H7 (cell line): ENCODE data around the gene WWC2. TPM values are rescaled to one million over a fixed set of nuclear protein-coding genes. Genes with fewer than 3 reads are reported as not detected.
"Not testable (repeated sequence)": the region's sequence is repeated elsewhere in the genome, so short reads cannot be mapped to it uniquely, and the experiment has no call there.

Experiments
- DNase-seq: peaks from one replicate; pipeline ENCODE4 v3.0.0; 2012
- H3K27me3 ChIP-seq: 2 replicates; pipeline ENCODE4 v1.6.0; 2011; ENCODE audit warnings: mild to moderate bottlenecking, low read length; ENCODE audit not compliant: control insufficient read depth, insufficient read depth
- H3K36me3 ChIP-seq: replicated peaks from 2 replicates; pipeline ENCODE4 v1.5.1; 2011; ENCODE audit warnings: low read length; ENCODE audit not compliant: control insufficient read depth, insufficient read depth
- H3K4me3 ChIP-seq: 2 replicates; pipeline ENCODE4 v1.5.1; 2011; ENCODE audit warnings: low read depth, mild to moderate bottlenecking, control low read depth, low read length, moderate library complexity; ENCODE audit not compliant: insufficient read depth
- total RNA-seq: library from RNA; depleted of rRNA; stranded (reverse); fragments of >200 nt; shearing (Covaris generic); gene quantifications from 2 replicates; pipeline ENCODE4 v1.2.3, GENCODE V29; 2014

WWC2 gene
- total RNA-seq, 1 experiment from 2014 or later: 28.7 TPM

- DNase-seq: peak; percentile 39
- H3K4me3 ChIP-seq: no peak overlapping the region
- H3K27me3 ChIP-seq: no peaks in the 10 kb centered on the region
- no peaks in the 10 kb centered on the region for H3K36me3 ChIP-seq
These were observed 84.0 kb downstream of the WWC2 start for GRCh38 chr4:183182873-183183725.

DNA sequence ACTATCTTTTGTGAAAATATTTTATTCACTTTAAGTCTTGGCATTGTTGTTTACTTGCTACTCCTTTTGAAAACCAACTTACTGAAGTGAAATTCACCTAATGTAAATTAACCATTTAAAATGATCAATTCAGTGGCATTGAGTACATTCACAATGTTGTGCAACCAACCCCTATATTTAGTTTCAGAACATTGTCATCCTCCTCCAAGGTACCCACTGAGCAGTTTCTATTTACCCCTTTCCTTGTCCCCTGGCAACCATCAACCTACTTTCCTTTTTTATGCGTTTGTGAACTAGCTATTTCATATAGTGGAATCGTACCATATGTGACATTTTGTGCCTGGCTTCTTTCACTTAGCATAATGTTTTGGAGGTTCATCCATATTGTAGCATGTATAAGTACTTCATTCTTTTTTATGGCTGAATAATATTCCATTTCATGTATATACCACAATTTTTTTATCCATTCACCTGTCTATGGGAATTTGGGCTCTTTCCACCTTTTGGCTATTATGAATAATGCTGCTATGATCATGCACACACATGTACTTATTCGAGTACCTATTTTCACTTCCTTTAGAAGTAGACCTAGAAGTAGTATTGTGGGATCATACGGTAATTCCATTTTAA, 85.0 kb downstream of the WWC2 start:
- H3K36me3 ChIP-seq: no peaks in the 10 kb centered on the region
- H3K4me3 ChIP-seq: no peak overlapping the region
- H3K27me3 ChIP-seq: no peaks in the 10 kb centered on the region
- no peak for DNase-seq

GRCh38 chr4:183185018-183185417, 86.0 kb downstream of the WWC2 start:
- no peak for DNase-seq

DNA sequence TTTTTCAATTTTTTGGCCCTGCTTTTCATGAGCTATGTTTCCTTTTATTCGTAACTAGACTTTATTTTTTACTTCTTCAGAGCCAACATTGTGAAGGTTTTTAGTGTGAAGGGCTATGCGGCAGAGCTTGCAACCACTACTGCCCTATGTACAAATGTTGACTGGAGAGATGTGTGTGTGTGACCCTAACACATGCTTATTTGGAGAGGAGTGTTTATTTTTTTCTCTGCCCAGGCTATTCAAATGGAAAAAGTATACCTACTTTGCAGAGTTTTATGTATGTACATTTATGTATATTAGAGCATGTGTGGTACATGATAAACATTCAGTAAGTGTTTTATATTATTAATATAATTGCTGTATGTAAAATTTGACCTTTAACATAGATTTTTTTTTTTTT, 86.5 kb downstream of the WWC2 start:
- Histone ChIP-seq H3K4me3 (no peak overlapping the region), H3K27me3 (no peaks in the 10 kb centered on the region), H3K36me3 (no peaks in the 10 kb centered on the region)
- no peak for DNase-seq

More at GRCh38 chr4:183185018-183185417, 86.0 kb downstream of the WWC2 start:
- H3K4me3 ChIP-seq: no peak overlapping the region
- H3K36me3 ChIP-seq: no peaks in the 10 kb centered on the region
- no peaks in the 10 kb centered on the region for H3K27me3 ChIP-seq

DNA sequence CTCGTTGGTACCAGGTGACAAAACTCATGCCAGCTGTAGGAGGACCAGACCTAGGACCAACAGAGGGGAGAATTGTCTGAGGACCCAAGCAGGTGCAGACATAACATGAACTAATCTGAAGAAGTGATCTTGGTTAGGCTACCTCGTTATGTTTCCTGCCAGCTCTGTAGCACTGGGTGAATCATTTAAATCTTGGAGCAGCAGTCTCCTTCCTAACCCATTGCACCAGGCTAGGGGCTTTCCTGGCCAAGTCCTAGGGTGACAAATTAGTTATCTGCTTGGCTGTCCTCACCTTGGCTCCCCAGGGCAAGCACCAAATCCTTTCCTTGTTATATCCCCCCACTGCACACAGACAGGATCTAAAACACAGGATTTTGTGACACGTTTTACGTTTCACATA, 87.8 kb downstream of the WWC2 start:
- no peak for DNase-seq
- Histone ChIP-seq H3K4me3 (no peak overlapping the region), H3K27me3 (no peaks in the 10 kb centered on the region), H3K36me3 (no peaks in the 10 kb centered on the region)

DNA sequence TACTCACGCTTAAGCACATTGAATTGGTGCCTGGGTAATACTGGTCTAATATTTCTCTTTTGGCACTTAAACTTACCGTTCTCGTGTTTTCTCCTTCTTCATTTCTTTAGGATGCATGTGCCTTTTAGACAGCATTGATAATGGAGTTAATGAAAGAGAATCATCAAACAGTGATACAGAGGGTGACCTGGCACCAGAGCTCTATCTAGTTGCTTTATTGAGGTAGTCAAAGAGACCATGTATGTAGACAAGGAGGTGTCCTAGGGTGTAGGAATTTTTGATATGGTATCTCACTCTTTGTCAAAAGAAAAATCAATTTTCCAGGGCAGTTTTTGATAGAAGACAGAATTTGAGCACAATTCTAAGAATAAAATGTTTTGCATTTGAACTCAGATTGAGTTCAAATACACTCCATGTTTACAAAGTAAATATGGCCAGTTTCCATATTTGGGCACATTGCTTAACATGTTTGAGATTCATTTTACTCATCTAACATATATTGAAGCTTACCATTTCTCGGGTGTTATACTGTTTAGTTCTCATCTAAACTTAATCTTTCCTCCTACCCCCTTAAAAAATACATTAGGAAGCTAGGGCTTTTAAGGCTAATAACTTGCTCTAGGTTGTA, 92.0 kb downstream of the WWC2 start:
- no peak for DNase-seq
- Histone ChIP-seq H3K27me3 (no peaks in the 10 kb centered on the region), H3K4me3 (no peak overlapping the region), H3K36me3 (peaks cover 2% of the 10 kb centered on the region; the same call in 1 of the 2 replicates)

DNA sequence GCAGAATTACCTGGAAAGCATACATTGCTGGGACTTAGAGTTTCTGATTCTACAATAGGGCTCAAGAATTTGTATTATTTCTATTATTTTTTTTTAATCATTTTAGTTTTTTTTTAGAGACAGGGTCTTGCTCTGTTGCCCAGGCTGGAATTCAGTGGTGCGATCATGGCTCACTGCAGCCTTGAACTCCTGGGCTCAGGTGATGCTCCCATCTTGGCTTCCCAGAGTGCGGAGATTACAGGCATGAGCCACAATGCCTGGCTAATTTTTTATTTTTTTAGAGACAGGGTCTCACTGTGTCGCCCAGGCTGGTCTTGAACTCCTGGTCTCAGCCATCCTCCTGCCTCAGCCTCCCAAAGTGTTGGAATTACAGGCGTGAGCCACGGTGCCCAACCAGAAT, 92.6 kb downstream of the WWC2 start:
- DNase-seq: no peak
- Histone ChIP-seq H3K27me3 (no peaks in the 10 kb centered on the region), H3K4me3 (no peak overlapping the region), H3K36me3 (peaks cover 2% of the 10 kb centered on the region; the same call in 1 of the 2 replicates)

DNA sequence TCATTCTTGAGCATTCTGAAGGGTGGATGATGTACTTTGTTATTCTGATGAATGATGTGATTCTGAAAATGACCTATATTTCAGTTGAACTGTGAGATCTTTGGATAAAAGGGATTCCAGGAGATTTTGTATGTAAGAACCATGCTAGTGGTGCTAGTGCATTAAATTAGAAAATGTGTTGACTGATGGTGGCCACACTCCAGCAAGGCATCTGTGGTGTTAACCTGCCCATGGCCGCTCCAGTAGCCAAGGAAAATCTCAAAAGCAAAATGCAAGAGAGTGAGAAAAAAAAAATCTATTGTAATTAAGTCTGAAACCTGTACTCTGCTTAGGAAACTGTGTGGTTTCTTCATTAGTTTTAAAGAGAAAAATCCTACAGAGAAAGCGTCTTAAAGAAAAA, 93.5 kb downstream of the WWC2 start:
- H3K4me3 ChIP-seq: no peak overlapping the region
- no peaks in the 10 kb centered on the region for H3K27me3 ChIP-seq
- H3K36me3 ChIP-seq: peaks cover 2% of the 10 kb centered on the region; the same call in 1 of the 2 replicates
- DNase-seq: no peak

DNA sequence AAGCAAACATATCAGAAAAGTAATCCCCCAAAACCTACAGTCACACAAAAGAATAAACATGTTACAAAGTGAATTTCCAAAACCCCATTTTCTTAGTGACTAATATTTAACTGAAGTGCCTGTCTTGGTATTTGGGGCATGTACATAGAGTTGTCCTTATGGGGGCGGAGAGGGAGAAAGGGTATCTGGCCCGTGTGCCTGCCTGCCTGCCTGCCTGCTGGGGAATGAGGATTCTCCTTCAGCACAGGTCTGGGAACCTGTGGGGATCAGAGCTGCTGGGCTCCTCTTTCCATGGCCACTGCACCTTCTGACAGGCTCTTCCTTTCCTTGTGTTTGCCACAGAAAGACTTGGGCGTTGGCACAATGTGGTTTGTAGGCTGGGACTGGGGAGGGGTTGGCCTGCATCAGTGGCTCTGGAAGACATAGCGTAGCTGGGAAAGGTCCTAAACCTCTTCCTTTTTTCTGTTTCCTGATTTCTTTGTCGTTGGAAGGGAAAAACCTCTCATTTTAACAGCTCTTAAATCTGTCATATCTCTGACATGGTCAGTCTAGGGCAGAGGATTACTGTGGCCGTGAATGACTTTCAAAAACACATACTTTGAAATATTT, 94.8 kb downstream of the WWC2 start:
- not testable (repeated sequence) for H3K27me3 ChIP-seq, H3K4me3 ChIP-seq, H3K36me3 ChIP-seq, DNase-seq

- no peak for DNase-seq
- H3K4me3 ChIP-seq: no peak overlapping the region
- H3K27me3 ChIP-seq: no peaks in the 10 kb centered on the region
- peaks cover 2% of the 10 kb centered on the region for H3K36me3 ChIP-seq
These were observed 96.5 kb downstream of the WWC2 start for GRCh38 chr4:183195534-183195933.

GRCh38 chr4:183197140-183197539, 98.1 kb downstream of the WWC2 start:
- no peak for DNase-seq
- no peak overlapping the region for H3K4me3 ChIP-seq
- H3K36me3 ChIP-seq: peaks cover 2% of the 10 kb centered on the region
- no peaks in the 10 kb centered on the region for H3K27me3 ChIP-seq

DNA sequence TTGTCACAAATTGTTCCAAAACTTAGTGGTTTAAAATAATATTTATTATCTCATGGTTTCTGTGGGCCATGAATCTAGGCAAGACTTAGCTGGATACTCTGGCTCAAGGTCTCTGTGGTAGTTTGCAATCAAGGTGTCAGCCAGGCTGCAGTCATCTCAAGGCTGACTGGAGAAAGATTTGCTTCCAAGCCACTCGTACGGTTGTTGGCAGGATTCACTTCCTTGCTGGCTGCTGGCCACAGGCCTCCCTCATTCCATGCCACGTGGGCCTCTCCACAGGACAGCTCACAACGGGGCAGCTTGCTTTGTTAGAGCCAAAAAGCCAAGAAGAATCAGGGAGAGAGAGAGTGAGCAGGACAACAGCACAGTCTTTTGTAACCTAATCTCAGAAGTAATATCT, 101.4 kb downstream of the WWC2 start:
- peak; percentile 4 for DNase-seq
- H3K27me3 ChIP-seq: no peaks in the 10 kb centered on the region
- H3K4me3 ChIP-seq: no peak overlapping the region
- H3K36me3 ChIP-seq: peaks cover 2% of the 10 kb centered on the region

- no peak for DNase-seq
- Histone ChIP-seq H3K27me3 (no peaks in the 10 kb centered on the region), H3K4me3 (no peak overlapping the region), H3K36me3 (no peaks in the 10 kb centered on the region; the same call in none of the 2 replicates)
These were observed 102.3 kb downstream of the WWC2 start for GRCh38 chr4:183201331-183201730.

DNA sequence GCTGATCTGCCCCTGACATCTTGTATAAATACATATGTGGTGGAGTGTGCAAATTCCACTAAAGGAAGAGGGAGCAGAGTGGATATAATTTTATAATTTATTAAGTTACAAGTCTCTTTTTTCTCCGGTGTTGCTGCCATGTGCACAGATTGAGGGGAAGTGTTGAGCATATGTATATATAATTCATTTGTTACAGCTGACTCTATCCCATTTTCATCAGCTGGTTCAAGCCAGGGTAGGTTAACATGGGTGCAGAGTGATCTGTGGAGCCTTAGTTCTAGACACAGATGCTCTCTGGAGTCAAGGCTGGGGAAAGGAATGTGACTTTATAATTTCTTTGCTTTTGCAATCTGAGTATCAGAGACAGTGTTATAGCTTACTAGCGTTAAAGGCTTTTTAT, 103.5 kb downstream of the WWC2 start:
- DNase-seq: no peak
- no peaks in the 10 kb centered on the region for H3K27me3 ChIP-seq
- H3K4me3 ChIP-seq: no peak overlapping the region
- no peaks in the 10 kb centered on the region; the same call in none of the 2 replicates for H3K36me3 ChIP-seq
